ENCODE measurements around the gene NKD2.

NKD2 gene

DNA sequence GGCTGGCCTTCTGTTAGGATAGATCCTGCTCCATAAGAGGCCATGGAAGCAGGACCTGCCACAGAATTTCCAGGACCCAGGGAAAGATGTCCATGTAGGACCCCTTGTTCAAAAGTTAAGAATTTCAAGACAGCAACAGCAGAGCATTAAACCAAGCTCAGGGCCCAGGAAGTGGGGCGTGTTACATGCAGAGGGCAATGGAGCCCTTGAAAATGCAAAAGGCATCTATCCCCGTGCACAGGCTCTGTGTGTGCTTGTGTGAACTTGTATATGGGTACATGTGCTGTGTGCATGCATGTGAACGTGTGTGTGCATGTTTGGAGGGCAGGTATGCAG lies 14.4 kb upstream of the NKD2 start:
- no peak overlapping the region for H3K4me2 ChIP-seq (ENCODE audit: low read length)
- no peaks in the 10 kb centered on the region for H3K79me2 ChIP-seq (ENCODE audit: insufficient read depth, low read length)
- TF ChIP-seq EZH2 (IDR thresholded peaks at IDR 0.05; ENCODE audit: borderline replicate concordance, low read length) (no peak), CTCF (IDR thresholded peaks at IDR 0.05; ENCODE audit: low read length) (no peak)
- H4K20me1 ChIP-seq (ENCODE audit: insufficient read depth, low read length) = no peaks in the 10 kb centered on the region
- H3K27ac ChIP-seq (ENCODE audit: low read depth, low read length, poor library complexity, severe bottlenecking) = no peak overlapping the region
- no peaks in the 10 kb centered on the region for H3F3A ChIP-seq (ENCODE audit: insufficient read depth, low read length)
- peaks cover 4% of the 10 kb centered on the region for H3K4me1 ChIP-seq (ENCODE audit: insufficient read depth, low read length, severe bottlenecking)
- no peaks in the 10 kb centered on the region for H3K9me3 ChIP-seq (ENCODE audit: low read length)
- no peak overlapping the region for H2AFZ ChIP-seq (ENCODE audit: low read length)
- no peak overlapping the region for H3K9ac ChIP-seq (ENCODE audit: low read length)
- no peak overlapping the region for H3K4me3 ChIP-seq (ENCODE audit: low read depth, low read length, poor library complexity, severe bottlenecking)
- H3K27me3 ChIP-seq (ENCODE audit: insufficient read depth, low read length) = peaks cover 7% of the 10 kb centered on the region; the same call in 1 of the 2 replicates
- H3K9me2 ChIP-seq (ENCODE audit: low read depth, low read length) = no peaks in the 10 kb centered on the region
- H3K36me3 ChIP-seq (ENCODE audit: insufficient read depth, low read length) = no peaks in the 10 kb centered on the region

DNA sequence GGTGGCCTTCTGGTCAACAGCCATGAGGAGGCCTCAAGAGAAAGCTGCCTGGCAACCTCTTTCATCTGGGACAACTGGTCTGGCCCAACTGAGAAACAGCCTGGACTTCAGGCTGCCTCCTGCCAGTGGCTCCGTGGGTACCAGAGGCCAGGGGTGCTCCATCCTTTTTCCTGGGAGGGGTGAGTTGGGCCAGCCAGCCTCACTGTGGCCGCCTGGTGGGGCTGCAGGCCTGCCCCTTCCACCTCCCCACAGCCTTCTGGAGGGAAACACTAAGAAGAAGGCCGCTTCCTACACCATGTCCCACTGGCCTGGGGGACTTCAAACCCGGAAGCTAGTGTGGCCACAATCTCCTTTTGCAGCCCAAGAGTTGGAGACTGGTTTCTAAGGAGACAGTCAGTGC lies 13.8 kb upstream of the NKD2 start:
- Histone ChIP-seq H2AFZ (ENCODE audit: low read length) (no peak overlapping the region), H4K20me1 (ENCODE audit: insufficient read depth, low read length) (no peaks in the 10 kb centered on the region), H3K27ac (ENCODE audit: low read depth, low read length, poor library complexity, severe bottlenecking) (no peak overlapping the region), H3K9me3 (ENCODE audit: low read length) (no peaks in the 10 kb centered on the region), H3K4me3 (ENCODE audit: low read depth, low read length, poor library complexity, severe bottlenecking) (no peak overlapping the region), H3F3A (ENCODE audit: insufficient read depth, low read length) (no peaks in the 10 kb centered on the region), H3K9me2 (ENCODE audit: low read depth, low read length) (no peaks in the 10 kb centered on the region), H3K9ac (ENCODE audit: low read length) (no peak overlapping the region), H3K4me2 (ENCODE audit: low read length) (no peak overlapping the region), H3K36me3 (ENCODE audit: insufficient read depth, low read length) (no peaks in the 10 kb centered on the region), H3K79me2 (ENCODE audit: insufficient read depth, low read length) (no peaks in the 10 kb centered on the region), H3K27me3 (ENCODE audit: insufficient read depth, low read length) (peaks cover 4% of the 10 kb centered on the region; the same call in 1 of the 2 replicates), H3K4me1 (ENCODE audit: insufficient read depth, low read length, severe bottlenecking) (peaks cover 4% of the 10 kb centered on the region)
- no peak for TF ChIP-seq CTCF (IDR thresholded peaks at IDR 0.05; ENCODE audit: low read length)
- no peak for TF ChIP-seq EZH2 (IDR thresholded peaks at IDR 0.05; ENCODE audit: borderline replicate concordance, low read length)

DNA sequence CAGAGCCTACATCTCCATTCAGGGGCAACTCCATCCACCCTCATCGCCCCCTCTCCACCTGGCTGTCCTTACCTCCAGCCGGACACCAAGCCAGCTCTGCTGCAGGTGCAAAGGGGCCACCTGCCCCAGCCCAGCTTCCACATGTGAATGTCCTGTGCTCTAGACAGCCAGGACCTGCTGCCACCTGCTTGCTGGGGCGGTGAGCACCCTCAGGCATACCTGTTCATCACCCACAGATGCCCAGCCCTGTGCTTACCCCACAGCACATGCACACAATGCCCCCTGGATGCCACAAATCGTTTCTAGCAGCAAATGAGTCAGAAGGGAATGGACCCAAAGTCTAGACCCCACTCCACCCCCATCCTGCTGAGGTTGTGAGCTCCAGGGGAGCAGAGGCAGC lies 13.3 kb upstream of the NKD2 start:
- Histone ChIP-seq H4K20me1 (ENCODE audit: insufficient read depth, low read length) (no peaks in the 10 kb centered on the region), H3K36me3 (ENCODE audit: insufficient read depth, low read length) (no peaks in the 10 kb centered on the region), H3K27me3 (ENCODE audit: insufficient read depth, low read length) (no peaks in the 10 kb centered on the region), H3K9me3 (ENCODE audit: low read length) (no peaks in the 10 kb centered on the region), H3K79me2 (ENCODE audit: insufficient read depth, low read length) (no peaks in the 10 kb centered on the region), H3F3A (ENCODE audit: insufficient read depth, low read length) (no peaks in the 10 kb centered on the region), H3K9ac (ENCODE audit: low read length) (no peak overlapping the region), H2AFZ (ENCODE audit: low read length) (no peak overlapping the region), H3K27ac (ENCODE audit: low read depth, low read length, poor library complexity, severe bottlenecking) (no peak overlapping the region), H3K4me3 (ENCODE audit: low read depth, low read length, poor library complexity, severe bottlenecking) (no peak overlapping the region), H3K4me2 (ENCODE audit: low read length) (no peak overlapping the region), H3K9me2 (ENCODE audit: low read depth, low read length) (no peaks in the 10 kb centered on the region), H3K4me1 (ENCODE audit: insufficient read depth, low read length, severe bottlenecking) (peaks cover 4% of the 10 kb centered on the region)
- TF ChIP-seq EZH2 (IDR thresholded peaks at IDR 0.05; ENCODE audit: borderline replicate concordance, low read length) (no peak), CTCF (IDR thresholded peaks at IDR 0.05; ENCODE audit: low read length) (no peak)

Measured in OCI-LY1 (cell line).